ENCODE measurements around the gene LDLRAP1. TPM values are rescaled to one million over a fixed set of nuclear protein-coding genes. Genes with fewer than 3 reads are reported as not detected.

Gene LDLRAP1
- total RNA-seq, 1 donor from 2014 or later = 8.0 TPM

DNA sequence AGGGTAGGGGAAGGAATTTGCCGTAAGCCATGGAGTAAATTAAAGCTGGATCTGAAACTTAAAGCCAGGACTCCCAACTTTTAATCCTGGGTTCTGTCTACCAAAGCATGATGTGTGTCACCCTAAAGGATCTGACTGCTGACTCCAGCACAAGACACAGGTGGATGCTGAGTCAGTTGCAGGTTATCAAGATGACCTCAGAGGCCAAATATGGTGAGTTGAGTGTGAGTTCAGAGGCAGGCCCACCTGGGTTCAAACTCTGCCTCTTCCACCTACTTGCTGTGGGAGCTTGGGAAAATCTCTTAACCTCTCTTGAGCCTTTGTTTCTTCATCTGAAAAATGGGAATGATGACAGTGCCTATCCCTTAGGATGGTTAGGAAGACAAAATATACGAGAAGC is 16.7 kb upstream of the LDLRAP1 start:
- DNase-seq (ENCODE audit: low read depth) = no peak
- Mint-ChIP-seq H3K4me1 (ENCODE audit: low read depth, unreplicated experiment) (no peaks in the 10 kb centered on the region), H3K27me3 (ENCODE audit: low read depth, unreplicated experiment) (peaks cover 22% of the 10 kb centered on the region), H3K9me3 (ENCODE audit: unreplicated experiment) (peaks cover 4% of the 10 kb centered on the region), H3K4me3 (ENCODE audit: unreplicated experiment) (no peak overlapping the region), H3K36me3 (ENCODE audit: low read depth, unreplicated experiment) (no peaks in the 10 kb centered on the region), H3K27ac (ENCODE audit: unreplicated experiment) (no peak overlapping the region)
- Histone ChIP-seq H3K27me3 (ENCODE audit: insufficient read depth, low read length) (peaks cover 10% of the 10 kb centered on the region), H3K9me3 (ENCODE audit: insufficient read depth, low read depth, low read length) (peaks cover 7% of the 10 kb centered on the region), H4K20me1 (ENCODE audit: insufficient read depth, low read length) (no peaks in the 10 kb centered on the region), H3K36me3 (ENCODE audit: insufficient read depth, low read length) (no peaks in the 10 kb centered on the region), H3K4me3 (ENCODE audit: insufficient read depth, low read depth, low read length) (no peak overlapping the region), H2AFZ (ENCODE audit: low read depth, low read length) (no peak overlapping the region), H3K79me2 (ENCODE audit: insufficient read depth, low read length) (no peaks in the 10 kb centered on the region), H3K27ac (ENCODE audit: low read depth, low read length) (no peak overlapping the region), H3K4me2 (ENCODE audit: low read length) (no peak overlapping the region), H3K4me1 (ENCODE audit: insufficient read depth, low read length) (no peaks in the 10 kb centered on the region), H3K9ac (ENCODE audit: low read length) (no peak overlapping the region)
- FAIRE-seq = no peak
- TF ChIP-seq, protein P1, sequence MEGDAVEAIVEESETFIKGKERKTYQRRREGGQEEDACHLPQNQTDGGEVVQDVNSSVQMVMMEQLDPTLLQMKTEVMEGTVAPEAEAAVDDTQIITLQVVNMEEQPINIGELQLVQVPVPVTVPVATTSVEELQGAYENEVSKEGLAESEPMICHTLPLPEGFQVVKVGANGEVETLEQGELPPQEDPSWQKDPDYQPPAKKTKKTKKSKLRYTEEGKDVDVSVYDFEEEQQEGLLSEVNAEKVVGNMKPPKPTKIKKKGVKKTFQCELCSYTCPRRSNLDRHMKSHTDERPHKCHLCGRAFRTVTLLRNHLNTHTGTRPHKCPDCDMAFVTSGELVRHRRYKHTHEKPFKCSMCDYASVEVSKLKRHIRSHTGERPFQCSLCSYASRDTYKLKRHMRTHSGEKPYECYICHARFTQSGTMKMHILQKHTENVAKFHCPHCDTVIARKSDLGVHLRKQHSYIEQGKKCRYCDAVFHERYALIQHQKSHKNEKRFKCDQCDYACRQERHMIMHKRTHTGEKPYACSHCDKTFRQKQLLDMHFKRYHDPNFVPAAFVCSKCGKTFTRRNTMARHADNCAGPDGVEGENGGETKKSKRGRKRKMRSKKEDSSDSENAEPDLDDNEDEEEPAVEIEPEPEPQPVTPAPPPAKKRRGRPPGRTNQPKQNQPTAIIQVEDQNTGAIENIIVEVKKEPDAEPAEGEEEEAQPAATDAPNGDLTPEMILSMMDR (IDR thresholded peaks at IDR 0.05; ENCODE audit: insufficient read depth, low read depth, low read length) = no peak

DNA sequence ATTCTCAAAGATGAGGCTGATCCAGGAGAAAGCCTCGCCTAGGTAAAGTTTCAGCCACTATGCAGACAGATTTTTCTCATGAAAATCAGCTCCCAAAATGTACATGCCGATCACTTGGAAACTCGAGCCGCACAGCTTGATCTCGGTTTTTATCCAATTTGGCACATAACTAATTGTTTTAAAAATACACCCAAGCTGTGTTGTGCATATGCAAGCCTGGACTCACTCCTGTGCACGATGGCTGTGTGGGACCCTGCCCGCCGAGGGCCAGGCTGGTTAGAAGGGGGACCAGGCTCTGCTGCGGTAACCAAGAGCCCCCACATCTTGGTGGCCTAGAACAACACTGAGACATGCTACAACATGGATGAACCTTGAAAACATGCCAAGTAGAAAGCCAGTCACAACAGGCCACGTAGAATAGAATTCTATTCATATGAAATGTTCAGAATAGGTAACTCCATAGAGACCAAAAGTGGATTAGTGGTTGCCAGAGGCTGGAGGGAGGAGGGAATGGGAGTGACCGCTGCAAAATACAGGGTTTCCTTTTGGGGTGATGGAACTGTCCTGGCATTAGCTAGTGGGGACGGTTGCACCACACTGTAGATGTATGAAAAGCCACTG is 16.1 kb upstream of the LDLRAP1 start:
- peaks cover 10% of the 10 kb centered on the region for H3K27me3 ChIP-seq (ENCODE audit: insufficient read depth, low read length)
- no peaks in the 10 kb centered on the region for H3K36me3 ChIP-seq (ENCODE audit: insufficient read depth, low read length)
- Mint-ChIP-seq H3K4me1 (ENCODE audit: low read depth, unreplicated experiment) (peaks cover under 1% of the 10 kb centered on the region), H3K4me3 (ENCODE audit: unreplicated experiment) (no peak overlapping the region), H3K36me3 (ENCODE audit: low read depth, unreplicated experiment) (no peaks in the 10 kb centered on the region), H3K27me3 (ENCODE audit: low read depth, unreplicated experiment) (peaks cover 22% of the 10 kb centered on the region), H3K9me3 (ENCODE audit: unreplicated experiment) (peaks cover 4% of the 10 kb centered on the region), H3K27ac (ENCODE audit: unreplicated experiment) (no peak overlapping the region)
- H3K4me2 ChIP-seq (ENCODE audit: low read length) = no peak overlapping the region
- no peaks in the 10 kb centered on the region for H4K20me1 ChIP-seq (ENCODE audit: insufficient read depth, low read length)
- no peak overlapping the region for H3K4me3 ChIP-seq (ENCODE audit: insufficient read depth, low read depth, low read length)
- TF ChIP-seq, protein P1 (IDR thresholded peaks at IDR 0.05; ENCODE audit: insufficient read depth, low read depth, low read length) = no peak
- no peak for TF ChIP-seq EZH2 (IDR thresholded peaks at IDR 0.05; ENCODE audit: insufficient read depth, low read length)
- peaks cover 7% of the 10 kb centered on the region for H3K9me3 ChIP-seq (ENCODE audit: insufficient read depth, low read depth, low read length)
- no peaks in the 10 kb centered on the region for H3K4me1 ChIP-seq (ENCODE audit: insufficient read depth, low read length)
- H3K9ac ChIP-seq (ENCODE audit: low read length) = no peak overlapping the region
- no peak overlapping the region for H2AFZ ChIP-seq (ENCODE audit: low read depth, low read length)
- DNase-seq (ENCODE audit: low read depth) = no peak
- no peaks in the 10 kb centered on the region for H3K79me2 ChIP-seq (ENCODE audit: insufficient read depth, low read length)
- no peak overlapping the region for H3K27ac ChIP-seq (ENCODE audit: low read depth, low read length)
- no peak for FAIRE-seq

DNA sequence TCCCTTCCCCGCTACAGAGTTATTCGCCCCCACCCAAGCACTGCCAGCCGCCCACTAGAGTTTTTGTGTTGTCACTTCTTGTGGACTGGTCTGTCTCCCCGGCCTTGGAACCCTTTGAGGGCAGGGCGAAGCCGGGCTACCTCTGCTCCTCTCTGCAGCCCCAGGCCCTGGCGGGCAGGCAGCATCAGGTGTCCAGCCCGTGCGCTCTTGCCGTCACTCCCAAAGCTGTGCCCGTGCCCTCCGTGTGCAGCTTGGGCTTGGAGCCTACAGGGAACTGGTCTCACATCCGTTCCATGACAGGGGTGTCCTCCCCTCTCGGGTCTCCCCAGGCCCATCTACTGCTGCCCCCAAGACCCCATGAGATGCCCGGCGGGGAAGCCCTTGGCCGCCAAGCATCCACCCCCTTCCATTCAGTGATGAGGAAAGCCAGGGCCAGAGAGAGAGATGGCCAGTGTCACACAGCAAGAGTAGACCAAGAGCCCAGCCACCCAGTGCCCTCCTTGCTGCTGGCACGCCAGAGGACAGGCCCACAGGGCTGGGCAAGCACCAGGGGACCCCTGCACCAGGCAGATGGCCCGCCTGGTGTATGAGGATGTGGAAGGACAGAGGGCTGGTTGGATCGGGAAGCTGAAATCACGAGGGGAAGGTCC is 15.3 kb upstream of the LDLRAP1 start:
- peaks cover 4% of the 10 kb centered on the region for H3K4me1 Mint-ChIP-seq (ENCODE audit: low read depth, unreplicated experiment)

More for the DNA sequence above, 15.3 kb upstream of the LDLRAP1 start:
- no peak for FAIRE-seq
- Mint-ChIP-seq H3K9me3 (ENCODE audit: unreplicated experiment) (peaks cover 4% of the 10 kb centered on the region), H3K36me3 (ENCODE audit: low read depth, unreplicated experiment) (no peaks in the 10 kb centered on the region), H3K27me3 (ENCODE audit: low read depth, unreplicated experiment) (peaks cover 21% of the 10 kb centered on the region), H3K27ac (ENCODE audit: unreplicated experiment) (no peak overlapping the region), H3K4me3 (ENCODE audit: unreplicated experiment) (no peak overlapping the region)
- Histone ChIP-seq H3K36me3 (ENCODE audit: insufficient read depth, low read length) (no peaks in the 10 kb centered on the region), H3K4me1 (ENCODE audit: insufficient read depth, low read length) (peaks cover 4% of the 10 kb centered on the region), H3K4me2 (ENCODE audit: low read length) (no peak overlapping the region), H3K27ac (ENCODE audit: low read depth, low read length) (no peak overlapping the region), H3K79me2 (ENCODE audit: insufficient read depth, low read length) (no peaks in the 10 kb centered on the region), H3K4me3 (ENCODE audit: insufficient read depth, low read depth, low read length) (no peak overlapping the region), H3K9ac (ENCODE audit: low read length) (no peak overlapping the region), H4K20me1 (ENCODE audit: insufficient read depth, low read length) (no peaks in the 10 kb centered on the region), H3K9me3 (ENCODE audit: insufficient read depth, low read depth, low read length) (peaks cover 7% of the 10 kb centered on the region), H2AFZ (ENCODE audit: low read depth, low read length) (no peak overlapping the region), H3K27me3 (ENCODE audit: insufficient read depth, low read length) (peaks cover 8% of the 10 kb centered on the region)
- DNase-seq (ENCODE audit: low read depth) = no peak
- no peak for TF ChIP-seq EZH2 (IDR thresholded peaks at IDR 0.05; ENCODE audit: insufficient read depth, low read length)

Data from astrocyte (in vitro differentiated cells and primary cell).